VCaP (cell line): Measurements from ENCODE around the gene ST7.

ENCODE experiments used
- H3K27ac ChIP-seq: fragments of 450-650 bp; 2 replicates; pipeline ENCODE4 v1.5.1; 2017
- TF ChIP-seq, protein P1 (sequence below): fragments of 450-650 bp; conservative IDR thresholded peaks from 2 replicates; pipeline ENCODE4 v1.5.1; 2017; ENCODE audit warnings: mild to moderate bottlenecking, moderate library complexity

ST7 gene

GRCh38 chr7:117176206-117176605 lies 222.9 kb downstream of the ST7 start:
- no peak overlapping the region for H3K27ac ChIP-seq
- TF ChIP-seq, protein P1, sequence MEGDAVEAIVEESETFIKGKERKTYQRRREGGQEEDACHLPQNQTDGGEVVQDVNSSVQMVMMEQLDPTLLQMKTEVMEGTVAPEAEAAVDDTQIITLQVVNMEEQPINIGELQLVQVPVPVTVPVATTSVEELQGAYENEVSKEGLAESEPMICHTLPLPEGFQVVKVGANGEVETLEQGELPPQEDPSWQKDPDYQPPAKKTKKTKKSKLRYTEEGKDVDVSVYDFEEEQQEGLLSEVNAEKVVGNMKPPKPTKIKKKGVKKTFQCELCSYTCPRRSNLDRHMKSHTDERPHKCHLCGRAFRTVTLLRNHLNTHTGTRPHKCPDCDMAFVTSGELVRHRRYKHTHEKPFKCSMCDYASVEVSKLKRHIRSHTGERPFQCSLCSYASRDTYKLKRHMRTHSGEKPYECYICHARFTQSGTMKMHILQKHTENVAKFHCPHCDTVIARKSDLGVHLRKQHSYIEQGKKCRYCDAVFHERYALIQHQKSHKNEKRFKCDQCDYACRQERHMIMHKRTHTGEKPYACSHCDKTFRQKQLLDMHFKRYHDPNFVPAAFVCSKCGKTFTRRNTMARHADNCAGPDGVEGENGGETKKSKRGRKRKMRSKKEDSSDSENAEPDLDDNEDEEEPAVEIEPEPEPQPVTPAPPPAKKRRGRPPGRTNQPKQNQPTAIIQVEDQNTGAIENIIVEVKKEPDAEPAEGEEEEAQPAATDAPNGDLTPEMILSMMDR, result no peak

DNA sequence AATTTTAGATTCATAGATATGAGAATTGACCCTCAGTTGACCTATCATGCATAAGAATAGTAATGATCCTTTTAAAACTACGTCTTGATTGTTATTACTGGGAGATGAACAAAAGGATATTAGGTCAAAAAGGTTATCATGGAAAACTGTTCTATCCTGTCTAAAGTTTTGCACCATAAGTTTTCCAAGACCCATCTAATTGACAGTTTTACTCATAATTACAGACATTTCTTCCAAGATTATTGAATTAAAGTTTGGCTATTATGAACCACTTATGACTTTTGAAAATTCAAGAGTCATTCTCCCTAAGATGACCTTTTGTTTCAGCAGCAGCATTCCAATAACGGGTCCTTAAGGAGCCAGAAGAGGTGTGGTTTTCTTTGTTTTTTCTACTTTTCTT lies 225.3 kb downstream of the ST7 start:
- no peak overlapping the region for H3K27ac ChIP-seq
- TF ChIP-seq, protein P1, result no peak

- TF ChIP-seq, protein P1, result no peak
- no peak overlapping the region for H3K27ac ChIP-seq
Measured at GRCh38 chr7:117179701-117180100, 226.4 kb downstream of the ST7 start.

DNA sequence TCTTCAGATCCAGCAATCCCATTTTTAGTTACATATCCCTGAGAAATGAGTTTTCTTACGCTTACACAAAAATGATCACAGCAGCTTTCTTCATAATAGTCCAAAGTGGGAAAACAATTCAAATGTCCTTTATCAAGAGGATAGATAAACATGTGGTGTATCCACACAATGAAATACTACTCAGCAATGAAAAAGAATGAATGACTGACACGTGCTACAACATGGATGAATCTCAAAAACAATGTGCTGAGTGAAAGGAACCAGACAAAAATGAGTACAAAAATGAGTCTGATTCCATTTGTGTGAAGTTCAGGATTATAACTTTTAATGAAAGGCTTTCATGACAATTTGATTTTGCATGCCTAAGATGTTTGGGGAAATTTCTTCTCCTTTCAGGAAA lies 230.4 kb downstream of the ST7 start:
- TF ChIP-seq, protein P1, result no peak

GRCh38 chr7:117184367-117184766 lies 231.1 kb downstream of the ST7 start:
- TF ChIP-seq, protein P1, result no peak

More for the DNA sequence above, 230.4 kb downstream of the ST7 start:
- no peak overlapping the region for H3K27ac ChIP-seq

DNA sequence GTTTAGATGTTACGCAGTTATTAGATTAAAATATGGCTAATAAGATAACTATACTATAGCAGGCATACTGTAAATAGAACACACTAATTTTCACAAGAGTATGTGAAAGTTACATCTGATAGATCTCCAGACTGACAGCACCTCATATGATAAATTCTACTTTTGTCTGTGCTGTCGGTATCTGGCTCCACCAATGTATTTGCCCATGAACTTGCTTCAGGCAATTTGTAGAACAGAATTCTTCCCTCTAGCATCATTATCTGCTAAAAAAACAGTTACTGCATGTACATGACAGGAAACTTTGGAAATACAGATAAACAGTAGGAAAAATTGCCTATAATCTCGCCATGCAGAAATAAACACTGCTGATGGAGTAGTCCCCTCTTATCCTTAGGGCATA lies 231.8 kb downstream of the ST7 start:
- TF ChIP-seq, protein P1, result no peak
- H3K27ac ChIP-seq, result no peak overlapping the region

More at GRCh38 chr7:117184367-117184766, 231.1 kb downstream of the ST7 start:
- no peak overlapping the region for H3K27ac ChIP-seq

DNA sequence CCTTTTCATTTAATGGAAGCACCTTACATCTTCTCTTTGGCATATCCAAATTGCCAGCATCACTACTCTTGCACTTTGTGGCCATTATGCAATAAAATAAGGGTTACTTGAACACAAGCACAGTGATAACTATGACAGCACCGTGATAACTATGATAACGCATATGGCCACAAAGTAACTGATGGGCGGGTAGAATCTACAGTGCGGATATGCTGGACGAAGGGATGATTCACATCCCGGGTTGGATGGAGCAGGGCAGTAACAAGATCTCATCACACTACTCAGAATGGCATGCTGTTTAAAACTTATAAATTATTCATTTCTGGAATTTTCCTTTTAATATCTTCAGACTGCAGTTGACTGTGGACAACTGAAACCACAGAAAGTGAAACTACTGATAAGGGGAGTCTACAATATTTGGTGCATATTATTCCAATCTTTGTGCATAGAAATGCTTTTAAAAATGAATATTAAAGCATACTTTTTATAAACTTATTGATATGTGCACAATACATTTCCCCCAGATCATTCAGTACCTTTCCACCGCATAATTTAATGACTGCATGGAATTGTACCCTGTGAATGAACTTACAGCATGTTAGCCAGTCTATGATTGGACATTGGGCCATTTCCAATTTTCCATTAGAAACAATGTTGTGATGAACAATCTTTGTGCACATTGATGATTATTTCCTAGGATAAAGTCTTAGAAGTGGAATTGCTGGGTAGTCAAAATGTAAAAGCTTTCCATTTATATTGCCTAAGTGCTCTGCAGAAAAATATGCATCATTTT lies 233.1 kb downstream of the ST7 start:
- TF ChIP-seq, protein P1, result no peak
- H3K27ac ChIP-seq, result no peak overlapping the region
